ENCODE measurements around the gene PODXL. TPM values are rescaled to one million over a fixed set of nuclear protein-coding genes. Genes with fewer than 3 reads are reported as not detected.

The PODXL gene
- polyA plus RNA-seq, 1 experiment: 0.79 TPM

DNA sequence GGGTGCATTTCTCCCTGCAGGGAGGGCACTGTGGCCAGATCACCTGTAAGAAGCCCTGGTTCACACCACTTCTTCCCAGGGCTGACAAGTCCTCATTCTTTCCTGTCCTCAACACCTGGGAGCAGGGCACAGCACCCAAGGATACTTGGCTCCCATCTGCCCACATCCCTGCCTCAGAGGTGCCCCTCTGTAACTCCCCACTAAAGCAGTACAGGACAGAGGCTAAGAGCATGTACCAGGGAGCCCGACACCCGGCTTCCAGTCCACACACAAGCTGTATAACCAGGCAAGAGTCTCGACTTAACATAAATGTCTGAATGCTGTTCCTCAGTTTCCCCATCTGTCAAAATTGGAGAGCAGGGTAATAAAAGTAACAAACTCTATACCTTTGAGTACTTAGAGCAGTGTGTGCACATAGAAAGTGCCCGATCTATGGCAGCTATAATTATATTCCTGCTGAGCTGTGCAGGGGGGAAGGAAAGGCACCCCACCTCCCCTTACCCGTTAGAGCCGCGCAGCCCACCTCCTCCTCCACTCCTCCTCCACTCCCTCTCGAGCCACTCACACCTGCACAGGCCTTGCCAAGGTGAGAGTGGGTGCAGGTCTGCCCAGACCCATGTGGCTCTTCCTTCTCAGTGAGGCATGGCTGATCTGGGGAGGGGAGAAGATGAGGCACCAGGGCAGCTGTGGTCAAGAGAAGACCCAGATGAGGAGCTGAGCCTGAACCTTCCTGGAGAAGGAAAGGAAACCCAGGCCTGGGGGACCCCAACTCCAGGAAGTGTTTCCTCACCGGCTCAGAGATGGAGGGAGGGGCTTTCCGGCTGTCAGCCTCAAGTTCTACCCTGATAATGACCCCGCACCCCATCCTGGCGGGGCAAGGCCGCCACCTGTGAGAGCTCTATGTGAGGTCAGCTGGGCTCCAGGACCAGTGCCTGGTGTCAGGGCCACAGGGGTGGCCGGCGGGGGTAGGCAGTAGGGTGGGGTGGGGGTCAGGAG lies 22.6 kb downstream of the PODXL start:
- CTCF ChIA-PET: interaction anchor here (3.3 kb wide), 1 partner anchor 21 kb away, joined by 18 read pairs; no protein-coding TSS in a partner anchor
- no peak for DNase-seq (ENCODE audit: low read depth, low spot score)
- POLR2A ChIA-PET: no interaction called here
- Histone ChIP-seq H3K27me3 (ENCODE audit: control insufficient read depth, insufficient read depth, low read length) (peaks cover 2% of the 10 kb centered on the region), H3K4me3 (ENCODE audit: low read depth, low read length) (no peak overlapping the region), H3K27ac (ENCODE audit: low read depth, low read length) (no peak overlapping the region), H3K9me3 (ENCODE audit: control insufficient read depth, insufficient read depth, low read length) (no peaks in the 10 kb centered on the region)
- TF ChIP-seq, protein P1, sequence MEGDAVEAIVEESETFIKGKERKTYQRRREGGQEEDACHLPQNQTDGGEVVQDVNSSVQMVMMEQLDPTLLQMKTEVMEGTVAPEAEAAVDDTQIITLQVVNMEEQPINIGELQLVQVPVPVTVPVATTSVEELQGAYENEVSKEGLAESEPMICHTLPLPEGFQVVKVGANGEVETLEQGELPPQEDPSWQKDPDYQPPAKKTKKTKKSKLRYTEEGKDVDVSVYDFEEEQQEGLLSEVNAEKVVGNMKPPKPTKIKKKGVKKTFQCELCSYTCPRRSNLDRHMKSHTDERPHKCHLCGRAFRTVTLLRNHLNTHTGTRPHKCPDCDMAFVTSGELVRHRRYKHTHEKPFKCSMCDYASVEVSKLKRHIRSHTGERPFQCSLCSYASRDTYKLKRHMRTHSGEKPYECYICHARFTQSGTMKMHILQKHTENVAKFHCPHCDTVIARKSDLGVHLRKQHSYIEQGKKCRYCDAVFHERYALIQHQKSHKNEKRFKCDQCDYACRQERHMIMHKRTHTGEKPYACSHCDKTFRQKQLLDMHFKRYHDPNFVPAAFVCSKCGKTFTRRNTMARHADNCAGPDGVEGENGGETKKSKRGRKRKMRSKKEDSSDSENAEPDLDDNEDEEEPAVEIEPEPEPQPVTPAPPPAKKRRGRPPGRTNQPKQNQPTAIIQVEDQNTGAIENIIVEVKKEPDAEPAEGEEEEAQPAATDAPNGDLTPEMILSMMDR (IDR thresholded peaks at IDR 0.05; ENCODE audit: low read depth, low read length): no peak

DNA sequence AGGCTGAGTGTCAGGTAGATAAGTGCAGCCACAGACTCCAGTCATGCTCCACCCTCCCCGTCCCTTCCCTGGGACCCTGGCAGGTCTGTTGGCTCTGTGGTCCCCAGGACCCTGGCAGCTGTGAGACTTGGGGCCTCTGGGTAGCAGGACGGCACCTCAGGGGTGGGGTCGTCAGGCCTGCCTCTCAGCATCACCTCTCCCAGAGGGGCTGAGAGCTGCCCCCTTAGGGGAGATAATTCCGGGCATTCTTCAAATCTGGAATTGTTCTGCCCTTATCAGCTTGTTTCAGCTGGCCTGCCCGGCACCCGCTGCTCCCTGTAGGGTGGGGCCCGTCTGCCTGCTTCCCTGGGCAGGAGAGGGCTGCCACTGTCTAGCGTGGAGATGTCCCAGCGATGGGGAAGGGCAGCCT lies 23.3 kb downstream of the PODXL start:
- Histone ChIP-seq H3K9me3 (ENCODE audit: control insufficient read depth, insufficient read depth, low read length) (no peaks in the 10 kb centered on the region), H3K27me3 (ENCODE audit: control insufficient read depth, insufficient read depth, low read length) (peaks cover 3% of the 10 kb centered on the region), H3K27ac (ENCODE audit: low read depth, low read length) (no peak overlapping the region), H3K4me3 (ENCODE audit: low read depth, low read length) (no peak overlapping the region)
- DNase-seq (ENCODE audit: low read depth, low spot score): no peak
- POLR2A ChIA-PET: no interaction called here
- TF ChIP-seq, protein P1 (IDR thresholded peaks at IDR 0.05; ENCODE audit: low read depth, low read length): no peak
- CTCF ChIA-PET: interaction anchor here (3.3 kb wide), 1 partner anchor 20 kb away, joined by 18 read pairs; no protein-coding TSS in a partner anchor

DNA sequence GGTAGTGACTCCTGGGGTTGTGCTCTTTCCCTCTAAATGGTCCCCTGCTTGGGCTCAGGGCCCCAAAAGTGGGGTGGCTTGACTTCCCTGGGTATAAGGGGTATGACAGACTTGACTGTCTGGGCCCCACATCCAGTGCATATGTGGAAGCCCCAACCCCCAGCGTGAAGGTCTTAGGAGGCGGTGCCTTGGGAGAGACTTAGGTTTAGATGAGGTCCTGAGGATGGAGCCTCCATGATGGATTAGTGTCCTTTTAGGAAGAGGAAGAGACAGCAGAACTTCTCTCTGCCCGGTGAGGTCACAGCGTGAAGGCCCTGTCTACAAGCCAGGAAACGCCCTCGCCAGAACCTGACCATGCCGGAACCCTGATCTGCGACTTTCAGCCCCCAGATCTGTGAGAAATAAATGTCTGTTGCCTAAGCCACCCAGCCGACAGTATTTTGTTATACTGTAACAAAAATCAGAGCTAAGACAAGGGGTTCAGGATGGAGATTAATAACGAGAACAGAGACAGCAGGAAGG lies 23.8 kb downstream of the PODXL start:
- TF ChIP-seq, protein P1 (IDR thresholded peaks at IDR 0.05; ENCODE audit: low read depth, low read length): no peak
- POLR2A ChIA-PET: no interaction called here
- Histone ChIP-seq H3K4me3 (ENCODE audit: low read depth, low read length) (no peak overlapping the region), H3K27ac (ENCODE audit: low read depth, low read length) (no peak overlapping the region), H3K9me3 (ENCODE audit: control insufficient read depth, insufficient read depth, low read length) (no peaks in the 10 kb centered on the region), H3K27me3 (ENCODE audit: control insufficient read depth, insufficient read depth, low read length) (peaks cover 3% of the 10 kb centered on the region)
- DNase-seq (ENCODE audit: low read depth, low spot score): no peak
- CTCF ChIA-PET: interaction anchor here (3.3 kb wide), 1 partner anchor 20 kb away, joined by 18 read pairs; no protein-coding TSS in a partner anchor

DNA sequence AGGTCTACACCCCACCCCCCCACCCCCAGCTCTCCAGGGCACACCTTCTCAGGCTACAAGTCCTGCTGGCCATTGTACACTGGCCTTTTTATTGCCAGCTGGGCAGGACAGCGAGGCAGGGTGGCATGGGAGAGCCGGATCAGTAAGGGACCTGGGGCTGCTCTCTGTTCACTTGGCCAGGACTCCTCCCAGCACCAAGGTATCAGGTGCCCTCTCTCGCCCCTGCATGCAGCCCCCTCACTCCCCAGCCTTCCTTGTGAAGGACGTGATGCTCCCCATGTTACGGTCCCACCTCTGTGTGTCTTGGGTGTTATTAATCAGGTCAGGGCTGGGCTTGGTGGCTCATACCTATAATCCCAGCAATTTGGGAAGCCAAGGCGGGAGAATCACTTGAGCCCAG lies 26.3 kb downstream of the PODXL start:
- ChIA-PET POLR2A (no interaction called here), CTCF (no interaction called here)
- no peak for DNase-seq (ENCODE audit: low read depth, low spot score)
- TF ChIP-seq, protein P1 (IDR thresholded peaks at IDR 0.05; ENCODE audit: low read depth, low read length): no peak
- Histone ChIP-seq H3K4me3 (ENCODE audit: low read depth, low read length) (no peak overlapping the region), H3K9me3 (ENCODE audit: control insufficient read depth, insufficient read depth, low read length) (no peaks in the 10 kb centered on the region), H3K27ac (ENCODE audit: low read depth, low read length) (no peak overlapping the region), H3K27me3 (ENCODE audit: control insufficient read depth, insufficient read depth, low read length) (peaks cover 3% of the 10 kb centered on the region)

DNA sequence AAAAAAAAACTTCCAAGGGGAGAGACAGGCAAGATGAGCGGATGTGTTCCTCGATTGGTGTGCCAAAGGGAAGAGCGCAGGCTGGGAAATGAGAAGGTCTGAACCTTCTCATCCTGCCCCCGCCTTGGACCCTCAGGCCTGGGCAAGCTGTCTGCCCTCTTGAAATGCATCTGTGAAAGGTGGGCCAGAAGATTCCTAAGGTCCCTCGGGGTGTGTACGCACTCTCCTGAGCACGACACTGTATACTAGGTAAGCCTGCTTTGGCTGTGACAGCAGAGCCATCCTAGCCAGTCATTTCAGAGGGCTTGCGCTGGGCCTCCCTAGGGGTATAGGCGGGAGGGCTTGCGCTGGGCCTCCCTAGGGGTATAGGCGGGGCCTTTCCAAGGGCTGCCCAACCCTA lies 26.8 kb downstream of the PODXL start:
- POLR2A ChIA-PET: no interaction called here
- peaks cover 3% of the 10 kb centered on the region for H3K27me3 ChIP-seq (ENCODE audit: control insufficient read depth, insufficient read depth, low read length)
- no peak for DNase-seq (ENCODE audit: low read depth, low spot score)
- H3K27ac ChIP-seq (ENCODE audit: low read depth, low read length): no peak overlapping the region
- TF ChIP-seq, protein P1 (IDR thresholded peaks at IDR 0.05; ENCODE audit: low read depth, low read length): no peak
- no peaks in the 10 kb centered on the region for H3K9me3 ChIP-seq (ENCODE audit: control insufficient read depth, insufficient read depth, low read length)
- no peak overlapping the region for H3K4me3 ChIP-seq (ENCODE audit: low read depth, low read length)
- CTCF ChIA-PET: no interaction called here

Measured in AG04450 (cell line).